Measurements from ENCODE around the gene FCAMR. TPM values are rescaled to one million over a fixed set of nuclear protein-coding genes. Genes with fewer than 3 reads are reported as not detected.

The FCAMR gene
- polyA plus RNA-seq, 1 donor = 7.7 TPM

GRCh38 chr1:207000651-207001291 lies 30.5 kb upstream of the FCAMR start:
- no peak for DNase-seq

GRCh38 chr1:206998816-206999215 lies 28.6 kb upstream of the FCAMR start:
- DNase-seq = no peak

- DNase-seq = peak; percentile 46
Observed at GRCh38 chr1:206992790-206993189, 22.5 kb upstream of the FCAMR start.

GRCh38 chr1:206987873-206988272 lies 17.6 kb upstream of the FCAMR start:
- DNase-seq = no peak

- DNase-seq = no peak
Observed at GRCh38 chr1:206986885-206987284, 16.6 kb upstream of the FCAMR start.

DNA sequence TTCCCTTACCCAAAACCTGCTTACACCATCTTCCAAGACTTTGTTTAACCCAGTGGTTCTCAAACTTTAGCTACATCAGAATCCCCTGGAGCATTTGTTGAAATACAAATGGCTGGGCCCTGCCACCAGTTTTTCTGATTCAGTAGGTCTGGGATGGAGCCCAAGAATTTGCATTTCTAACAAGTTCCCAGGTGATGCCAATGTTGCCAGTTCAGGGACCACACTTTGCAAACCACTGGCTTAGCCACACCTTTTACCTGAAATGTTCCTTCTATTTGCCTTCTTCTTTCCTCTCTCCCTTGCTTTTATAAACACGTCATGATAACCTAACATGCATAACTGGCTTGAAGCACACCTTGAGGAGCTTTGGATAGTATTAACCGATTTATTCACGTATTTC lies 16.1 kb upstream of the FCAMR start:
- no peak for DNase-seq

DNA sequence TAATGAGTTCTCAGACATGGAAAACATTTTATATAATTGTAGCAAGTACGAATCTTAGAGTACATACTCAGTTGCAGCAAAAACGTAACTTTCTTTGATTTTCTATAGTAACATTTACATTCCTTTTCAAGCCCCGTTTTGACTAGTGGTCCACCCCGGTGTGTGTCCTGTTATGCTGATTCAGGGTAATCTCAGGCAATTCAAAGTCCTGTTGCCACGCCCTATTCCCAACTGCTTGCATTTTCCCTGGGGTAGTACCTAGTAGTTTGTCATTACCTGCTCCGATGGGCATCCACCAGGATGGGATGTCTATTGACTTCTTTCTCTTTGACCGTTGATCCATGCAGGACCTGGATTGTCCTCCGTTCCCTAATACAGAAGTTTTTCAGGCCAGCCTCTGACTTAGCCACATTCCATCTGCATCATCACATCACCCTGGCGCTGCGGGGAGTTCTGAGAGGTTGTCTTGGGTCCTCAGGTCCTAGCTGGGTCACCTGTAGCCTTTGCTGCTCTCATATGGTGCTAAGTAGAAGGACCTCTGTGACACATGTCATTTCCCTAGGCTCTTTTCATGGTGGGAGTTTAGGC lies 15.0 kb upstream of the FCAMR start:
- no peak for DNase-seq

DNA sequence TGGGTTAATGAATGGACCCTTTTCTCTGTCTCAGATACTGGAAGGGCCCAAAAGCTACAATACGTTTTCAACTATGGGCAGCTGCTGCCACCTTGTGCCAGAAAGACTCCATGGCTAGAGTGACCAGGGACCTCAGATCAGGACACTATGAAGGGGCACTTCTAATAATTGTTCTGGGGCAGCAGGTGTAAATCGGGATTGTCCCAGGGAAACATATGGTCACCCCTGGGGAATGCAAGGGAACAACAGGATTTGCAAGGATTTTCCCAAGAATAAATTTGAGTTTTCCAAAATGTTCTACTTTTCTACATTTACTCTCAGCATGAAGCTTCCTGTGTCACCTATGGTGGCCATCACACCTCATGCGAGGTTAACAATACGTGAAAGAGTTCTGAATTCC lies 12.0 kb upstream of the FCAMR start:
- DNase-seq = peak; percentile 52

- DNase-seq = no peak
Observed at GRCh38 chr1:206979379-206980043, 9.3 kb upstream of the FCAMR start.

DNA sequence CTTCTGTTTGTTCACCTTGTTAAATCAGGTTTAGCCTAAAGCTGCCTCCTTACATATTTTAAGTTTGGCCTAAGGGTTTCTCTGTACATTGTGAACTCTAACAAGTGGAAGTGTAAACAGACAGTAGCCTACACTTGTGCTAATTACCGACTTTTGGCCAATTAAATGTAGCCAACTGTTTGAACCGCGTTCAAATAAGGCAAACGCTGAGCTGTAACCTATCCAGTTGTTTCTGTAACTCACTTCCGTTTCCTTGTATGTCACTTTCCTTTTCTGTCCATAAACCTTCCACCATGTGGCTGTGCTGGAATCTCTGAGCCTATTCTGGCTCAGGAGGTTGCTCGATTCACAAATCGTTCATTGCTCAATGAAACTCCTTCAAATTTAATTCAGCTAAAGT lies 8.0 kb upstream of the FCAMR start:
- DNase-seq = no peak

DNA sequence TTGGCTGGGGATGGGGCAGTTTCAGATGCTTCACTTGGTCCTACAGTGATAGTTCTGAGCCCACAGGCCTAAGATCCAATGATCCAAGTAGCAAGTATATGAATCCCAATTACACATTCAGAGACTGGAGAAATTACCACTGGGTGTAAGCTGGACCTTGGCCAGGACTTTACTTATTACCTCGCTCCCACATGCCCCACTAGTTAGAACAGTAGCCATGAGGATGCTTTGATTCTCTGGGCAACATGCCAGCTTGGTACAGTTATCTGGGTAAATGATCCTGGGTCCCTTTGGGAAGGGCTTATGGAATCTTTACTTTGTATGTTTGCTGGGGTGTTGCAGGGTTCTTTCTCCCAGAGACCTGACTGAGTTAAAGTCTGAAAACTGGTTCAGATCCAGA lies 5.0 kb upstream of the FCAMR start:
- DNase-seq = no peak

DNA sequence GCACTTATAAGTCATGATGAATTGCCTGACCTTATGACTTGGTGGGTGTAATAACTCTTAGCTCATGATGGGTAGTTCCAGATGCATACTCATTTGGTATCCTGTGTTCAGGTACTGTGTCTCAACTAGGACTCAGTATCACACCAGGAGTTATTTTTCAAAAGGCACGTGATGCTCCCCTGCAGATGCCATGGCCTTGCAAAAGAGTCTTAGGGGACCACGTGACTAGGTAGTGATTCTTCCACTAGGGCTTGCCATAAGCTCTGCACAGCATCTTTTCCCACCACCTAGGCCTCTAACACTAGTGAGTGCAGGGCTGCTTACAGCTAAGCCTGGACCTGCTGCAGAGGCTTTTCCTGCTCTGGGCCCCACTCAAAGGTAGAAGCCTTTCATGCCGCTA lies 3.9 kb upstream of the FCAMR start:
- no peak for DNase-seq

- DNase-seq = no peak
Observed at GRCh38 chr1:206972728-206973127, 2.5 kb upstream of the FCAMR start.

DNA sequence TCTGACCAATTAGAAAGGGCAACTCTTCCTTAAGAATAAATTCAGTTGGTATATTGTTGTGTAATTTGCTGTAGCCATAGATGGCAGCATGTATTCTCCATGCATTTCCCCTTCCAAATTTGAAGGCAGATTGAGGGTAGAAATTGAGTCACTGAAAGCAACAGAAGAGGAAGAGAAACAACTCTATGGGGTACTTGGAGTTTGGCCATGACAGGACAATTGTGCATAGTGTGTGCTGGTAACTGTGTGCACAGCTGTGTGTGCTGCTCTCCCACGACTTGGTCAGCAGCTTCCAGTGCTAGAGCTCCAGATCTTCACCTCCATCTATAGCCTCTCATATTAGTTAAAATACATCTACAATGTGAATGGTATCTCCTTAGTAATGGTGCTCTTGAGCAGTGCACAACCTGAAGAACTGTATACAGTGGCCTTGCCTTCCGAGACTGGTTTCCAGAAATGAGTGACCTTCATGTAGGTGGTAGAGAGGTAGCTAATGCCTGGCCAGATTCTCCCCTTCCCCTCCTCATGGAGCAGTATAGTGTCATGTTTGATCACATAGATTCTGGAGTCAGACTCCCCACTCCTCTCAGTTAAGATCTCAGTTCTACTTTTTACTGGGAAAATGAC lies 882 bp upstream of the FCAMR start:
- DNase-seq = no peak

DNA sequence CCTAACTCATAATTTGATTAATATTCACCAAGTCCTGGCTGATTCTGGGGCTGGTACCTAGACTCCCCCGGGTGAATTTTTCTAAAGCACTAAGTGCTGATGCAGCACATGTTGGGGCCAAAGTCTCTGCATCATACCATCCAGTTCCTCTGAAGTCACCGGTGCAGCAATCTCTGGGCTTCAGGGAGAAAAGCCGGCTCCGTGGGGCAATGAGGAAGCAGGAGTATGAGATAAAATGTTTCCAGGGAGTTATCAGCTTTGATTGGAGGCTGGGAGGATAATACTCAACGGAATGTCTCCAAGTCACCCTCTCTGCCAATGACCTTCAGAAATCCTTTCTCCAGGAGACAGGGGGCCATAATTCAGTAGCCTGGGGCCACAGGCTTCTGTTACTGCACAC lies 1.2 kb downstream of the FCAMR start:
- no peak for DNase-seq

GRCh38 chr1:206967096-206967849 lies 3.0 kb downstream of the FCAMR start:
- DNase-seq = no peak

DNA sequence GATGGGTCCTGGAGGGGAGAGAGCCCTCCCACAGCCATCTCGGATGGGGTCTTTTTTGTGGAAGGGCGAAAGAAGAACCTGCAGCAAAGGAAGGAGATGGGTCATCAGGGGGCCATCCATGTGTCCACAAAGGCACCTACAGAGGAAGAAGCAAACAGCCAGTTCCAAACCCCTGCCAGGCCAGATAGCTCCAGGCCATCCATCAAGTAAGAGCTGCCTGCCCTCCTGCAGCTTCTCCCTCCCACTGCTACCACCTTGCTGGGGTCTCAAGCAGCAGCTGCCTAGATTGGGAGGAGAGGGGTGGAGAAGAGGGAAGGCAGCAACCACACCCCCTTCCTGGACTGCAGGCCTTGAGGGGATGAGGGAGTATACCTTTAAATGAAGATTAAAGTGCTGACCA lies 4.5 kb downstream of the FCAMR start:
- DNase-seq = no peak

DNA sequence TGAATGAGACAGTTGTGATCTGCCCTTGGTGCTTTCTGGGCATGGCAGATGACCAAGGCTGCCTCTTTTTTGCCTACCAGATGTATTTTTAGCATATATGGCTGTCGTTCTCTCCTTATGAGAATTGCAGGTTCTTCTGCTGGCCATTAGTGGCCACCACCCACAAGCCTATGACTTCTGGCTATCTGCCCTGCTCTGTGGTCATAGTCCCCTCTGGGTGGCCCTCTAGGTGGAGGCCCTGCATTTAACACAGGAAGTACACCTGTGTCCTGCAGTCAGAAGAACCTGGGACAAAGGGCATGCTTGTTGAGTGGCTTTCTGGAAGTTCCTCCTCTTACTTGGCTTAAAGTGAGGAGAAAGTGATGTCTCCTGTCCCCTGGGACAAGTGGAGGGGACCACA lies 6.5 kb downstream of the FCAMR start:
- no peak for DNase-seq

- no peak for DNase-seq
Observed at GRCh38 chr1:206963119-206963712, 7.0 kb downstream of the FCAMR start.

- no peak for DNase-seq
Observed at GRCh38 chr1:206962272-206962671, 8.0 kb downstream of the FCAMR start.

DNA sequence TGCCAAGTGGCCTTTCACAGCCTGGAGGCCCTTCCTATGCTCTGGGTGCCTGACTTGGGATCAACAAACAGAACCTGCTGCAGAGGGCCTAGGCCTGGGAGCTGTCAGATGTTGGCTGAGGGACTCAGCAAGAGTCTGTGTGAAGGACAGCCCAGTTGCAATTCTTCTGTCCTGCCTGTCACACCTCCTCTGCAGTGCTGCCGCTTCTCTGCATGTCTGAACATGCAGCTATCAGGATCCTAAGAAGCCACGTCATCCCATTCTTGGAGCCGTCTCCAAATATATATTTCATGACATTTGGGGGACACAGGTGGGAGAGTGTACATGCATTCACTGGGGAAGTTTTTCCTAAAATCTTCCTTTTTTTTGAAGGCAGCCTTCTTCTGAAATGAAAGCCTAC lies 8.6 kb downstream of the FCAMR start:
- DNase-seq = no peak

DNA sequence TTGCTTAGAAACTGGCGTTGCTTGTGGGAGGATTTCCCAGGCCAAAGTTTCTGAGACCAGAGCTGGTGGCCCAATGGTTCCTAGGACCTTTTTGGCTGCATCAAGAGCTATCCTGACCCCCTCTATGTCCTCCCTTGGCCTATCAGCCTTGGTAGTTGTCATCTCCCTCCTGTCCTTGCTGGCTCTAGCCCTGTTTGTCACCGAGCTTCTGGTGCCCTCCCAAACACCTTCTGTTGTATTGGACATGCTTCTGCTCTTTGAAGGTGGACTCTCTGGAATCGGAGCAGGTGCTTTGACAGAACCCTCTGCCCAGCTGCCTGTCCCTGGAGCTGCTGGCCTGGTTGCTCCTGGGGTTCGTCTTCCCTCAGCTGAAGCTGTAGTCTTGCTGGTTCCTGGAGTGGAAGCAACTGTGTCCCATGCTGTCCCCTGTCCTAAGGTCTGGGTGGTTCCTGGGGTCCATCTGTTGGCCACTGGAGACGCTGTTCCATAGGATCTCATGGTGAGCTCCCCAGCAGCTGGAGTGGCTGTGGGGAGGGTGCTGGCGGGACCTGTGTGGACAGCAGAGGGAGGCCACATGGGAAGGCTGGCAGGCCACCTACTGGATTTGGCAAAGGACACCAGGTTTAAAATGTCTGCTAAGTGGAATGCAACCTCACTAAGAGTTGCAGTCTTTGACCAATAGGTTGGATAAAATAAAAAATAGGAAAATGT lies 9.4 kb downstream of the FCAMR start:
- DNase-seq = no peak

Data from left kidney (tissue), 2 donors.